SU-DHL-6 (cell line): ENCODE results near the gene ARHGAP26.

Experiments
- H2AFZ ChIP-seq: fragments of 200-600 bp; sonication (generic); 2 replicates; pipeline ENCODE4 v1.6.1; 2014; ENCODE audit warnings: low read depth, mild to moderate bottlenecking, moderate library complexity, mixed read lengths, antibody characterized with exemption, low read length; ENCODE audit not compliant: severe bottlenecking
- H3F3A ChIP-seq: fragments of 200-600 bp; shearing (Covaris generic); 2 replicates; pipeline ENCODE4 v1.6.0; 2016; ENCODE audit warnings: antibody characterized with exemption, mild to moderate bottlenecking; ENCODE audit not compliant: insufficient read depth
- H3K27ac ChIP-seq: fragments of 200-600 bp; sonication (generic); 2 replicates; pipeline ENCODE4 v1.5.1; 2016; ENCODE audit warnings: low read depth, mild to moderate bottlenecking, low read length, moderate library complexity, mixed read lengths
- H3K27me3 ChIP-seq: fragments of 200-600 bp; sonication (generic), shearing (Covaris generic); 2 replicates; pipeline ENCODE4 v1.6.0; 2014; ENCODE audit warnings: mild to moderate bottlenecking, low read length
- H3K36me3 ChIP-seq: fragments of 200-600 bp; sonication (generic); 2 replicates; pipeline ENCODE4 v1.6.1; 2014; ENCODE audit warnings: mild to moderate bottlenecking, low read length, mixed read lengths
- H3K4me2 ChIP-seq: fragments of 300-600, 200-600 bp; shearing (Covaris generic), sonication (generic); 2 replicates; pipeline ENCODE4 v1.6.0; 2014; ENCODE audit warnings: low read length, low read depth, mild to moderate bottlenecking; ENCODE audit not compliant: poor library complexity, severe bottlenecking
- H3K4me3 ChIP-seq: fragments of 200-600 bp; sonication (generic); 2 replicates; pipeline ENCODE4 v1.5.1; 2014; ENCODE audit warnings: antibody characterized with exemption, low read length, mild to moderate bottlenecking, mixed read lengths; ENCODE audit not compliant: insufficient read depth, poor library complexity, severe bottlenecking
- H3K79me2 ChIP-seq: fragments of 200-600 bp; sonication (generic); 2 replicates; pipeline ENCODE4 v1.6.1; 2014; ENCODE audit warnings: mild to moderate bottlenecking, low read length, moderate library complexity; ENCODE audit not compliant: insufficient read depth
- H3K9ac ChIP-seq: fragments of 200-600 bp; sonication (generic); 2 replicates; pipeline ENCODE4 v1.7.0; 2014; ENCODE audit warnings: mild to moderate bottlenecking, low read length
- H3K9me2 ChIP-seq: fragments of 200-600 bp; sonication (generic); replicated peaks from 2 replicates; pipeline ENCODE4 v1.6.1; 2014; ENCODE audit warnings: low read length; ENCODE audit not compliant: insufficient read depth
- H3K9me3 ChIP-seq: fragments of 200-600 bp; sonication (generic); 2 replicates; pipeline ENCODE4 v1.6.1; 2014; ENCODE audit warnings: low read length, mixed read lengths; ENCODE audit not compliant: insufficient read depth
- H4K20me1 ChIP-seq: fragments of 200-600 bp; sonication (generic); 2 replicates; pipeline ENCODE4 v1.6.1; 2014; ENCODE audit warnings: low read depth, mild to moderate bottlenecking, antibody characterized with exemption, low read length, moderate library complexity, mixed read lengths
- CTCF ChIP-seq: fragments of 200-600 bp; sonication (generic); IDR thresholded peaks from one replicate; pipeline ENCODE4 v1.5.1; 2017; ENCODE audit warnings: antibody characterized with exemption, mild to moderate bottlenecking, low read length, moderate library complexity; ENCODE audit not compliant: insufficient read depth, poor library complexity, severe bottlenecking
- EZH2phosphoT487 ChIP-seq: fragments of 200-600 bp; sonication (generic), shearing (Covaris generic); conservative IDR thresholded peaks from 2 replicates; pipeline ENCODE4 v1.6.1; 2018; ENCODE audit warnings: mild to moderate bottlenecking, antibody characterized with exemption, low read length, moderate library complexity, mixed read lengths

The ARHGAP26 gene

GRCh38 chr5:142777099-142777498 is 6.9 kb downstream of the ARHGAP26 start:
- Histone ChIP-seq H3K79me2 (no peaks in the 10 kb centered on the region), H4K20me1 (no peaks in the 10 kb centered on the region), H2AFZ (no peak overlapping the region), H3K9ac (no peak overlapping the region), H3K27me3 (no peaks in the 10 kb centered on the region), H3K27ac (no peak overlapping the region), H3K9me3 (no peaks in the 10 kb centered on the region), H3K4me3 (no peak overlapping the region), H3K9me2 (no peaks in the 10 kb centered on the region), H3F3A (no peaks in the 10 kb centered on the region), H3K36me3 (no peaks in the 10 kb centered on the region), H3K4me2 (no peak overlapping the region)
- TF ChIP-seq CTCF (no peak), EZH2phosphoT487 (no peak)

- no peak overlapping the region for H3K27ac ChIP-seq
- H3K9me2 ChIP-seq = no peaks in the 10 kb centered on the region
- H3F3A ChIP-seq = no peaks in the 10 kb centered on the region
- H2AFZ ChIP-seq = no peak overlapping the region
- H3K27me3 ChIP-seq = no peaks in the 10 kb centered on the region
- no peak overlapping the region for H3K4me2 ChIP-seq
- no peak overlapping the region for H3K9ac ChIP-seq
- no peaks in the 10 kb centered on the region for H3K79me2 ChIP-seq
- H3K36me3 ChIP-seq = no peaks in the 10 kb centered on the region
- no peaks in the 10 kb centered on the region for H4K20me1 ChIP-seq
- H3K9me3 ChIP-seq = no peaks in the 10 kb centered on the region
- no peak overlapping the region for H3K4me3 ChIP-seq
- TF ChIP-seq CTCF (no peak), EZH2phosphoT487 (no peak)
Observed at GRCh38 chr5:142777850-142778249, 7.7 kb downstream of the ARHGAP26 start.

GRCh38 chr5:142779163-142779840 is 9.1 kb downstream of the ARHGAP26 start:
- no peak overlapping the region for H2AFZ ChIP-seq
- no peaks in the 10 kb centered on the region for H3K9me2 ChIP-seq
- no peaks in the 10 kb centered on the region for H3K36me3 ChIP-seq
- H3K4me3 ChIP-seq = no peak overlapping the region
- no peak overlapping the region for H3K4me2 ChIP-seq
- no peaks in the 10 kb centered on the region for H3K9me3 ChIP-seq
- H3K79me2 ChIP-seq = no peaks in the 10 kb centered on the region
- TF ChIP-seq EZH2phosphoT487 = no peak
- TF ChIP-seq CTCF = no peak
- H3K27me3 ChIP-seq = no peaks in the 10 kb centered on the region
- no peaks in the 10 kb centered on the region for H3F3A ChIP-seq
- H3K9ac ChIP-seq = no peak overlapping the region
- no peak overlapping the region for H3K27ac ChIP-seq
- no peaks in the 10 kb centered on the region for H4K20me1 ChIP-seq
